DMS79 (cell line): ENCODE measurements around the gene SDCCAG8.
"Not testable (repeated sequence)": the region's sequence is repeated elsewhere in the genome, so short reads cannot be mapped to it uniquely, and the experiment has no call there.

Source experiments
- DNase-seq: peaks from one replicate; lab custom pipeline; 2025; lab: John Stamatoyannopoulos, UW

Gene SDCCAG8

GRCh38 chr1:243332440-243332839, 76.6 kb downstream of the SDCCAG8 start:
- no peak for DNase-seq

GRCh38 chr1:243335292-243335691, 79.5 kb downstream of the SDCCAG8 start:
- no peak for DNase-seq

GRCh38 chr1:243336163-243336562, 80.3 kb downstream of the SDCCAG8 start:
- no peak for DNase-seq

GRCh38 chr1:243338848-243339247, 83.0 kb downstream of the SDCCAG8 start:
- not testable (repeated sequence) for DNase-seq

GRCh38 chr1:243341074-243341473, 85.2 kb downstream of the SDCCAG8 start:
- DNase-seq: no peak

- DNase-seq: peak; percentile 28
These were observed 88.4 kb downstream of the SDCCAG8 start for GRCh38 chr1:243343970-243344937.

GRCh38 chr1:243345205-243345604, 89.4 kb downstream of the SDCCAG8 start:
- no peak for DNase-seq

GRCh38 chr1:243346016-243346415, 90.2 kb downstream of the SDCCAG8 start:
- no peak for DNase-seq

- DNase-seq: no peak
These were observed 90.6 kb downstream of the SDCCAG8 start for GRCh38 chr1:243346468-243346867.

GRCh38 chr1:243348331-243348730, 92.5 kb downstream of the SDCCAG8 start:
- DNase-seq: no peak

GRCh38 chr1:243349128-243349527, 93.3 kb downstream of the SDCCAG8 start:
- DNase-seq: no peak

- no peak for DNase-seq
These were observed 95.5 kb downstream of the SDCCAG8 start for GRCh38 chr1:243351337-243351736.

- DNase-seq: no peak
These were observed 98.8 kb downstream of the SDCCAG8 start for GRCh38 chr1:243354511-243355153.

- DNase-seq: no peak
These were observed 108.0 kb downstream of the SDCCAG8 start for GRCh38 chr1:243363832-243364231.

GRCh38 chr1:243364330-243364729, 108.5 kb downstream of the SDCCAG8 start:
- DNase-seq: no peak

GRCh38 chr1:243364866-243365265, 109.0 kb downstream of the SDCCAG8 start:
- DNase-seq: no peak

GRCh38 chr1:243367314-243367713, 111.5 kb downstream of the SDCCAG8 start:
- no peak for DNase-seq

GRCh38 chr1:243374412-243374811, 118.6 kb downstream of the SDCCAG8 start:
- no peak for DNase-seq

GRCh38 chr1:243375596-243375995, 119.8 kb downstream of the SDCCAG8 start:
- no peak for DNase-seq

- no peak for DNase-seq
These were observed 122.8 kb downstream of the SDCCAG8 start for GRCh38 chr1:243378669-243379068.

- no peak for DNase-seq
These were observed 123.4 kb downstream of the SDCCAG8 start for GRCh38 chr1:243379208-243379607.

- no peak for DNase-seq
These were observed 123.9 kb downstream of the SDCCAG8 start for GRCh38 chr1:243379706-243380105.

GRCh38 chr1:243388276-243388675, 132.4 kb downstream of the SDCCAG8 start:
- DNase-seq: no peak
